ENCODE measurements around the gene HSD17B12.
A peak's percentile ranks its signal among the peaks of the same experiment; 100 is the strongest.

HSD17B12 gene

DNA sequence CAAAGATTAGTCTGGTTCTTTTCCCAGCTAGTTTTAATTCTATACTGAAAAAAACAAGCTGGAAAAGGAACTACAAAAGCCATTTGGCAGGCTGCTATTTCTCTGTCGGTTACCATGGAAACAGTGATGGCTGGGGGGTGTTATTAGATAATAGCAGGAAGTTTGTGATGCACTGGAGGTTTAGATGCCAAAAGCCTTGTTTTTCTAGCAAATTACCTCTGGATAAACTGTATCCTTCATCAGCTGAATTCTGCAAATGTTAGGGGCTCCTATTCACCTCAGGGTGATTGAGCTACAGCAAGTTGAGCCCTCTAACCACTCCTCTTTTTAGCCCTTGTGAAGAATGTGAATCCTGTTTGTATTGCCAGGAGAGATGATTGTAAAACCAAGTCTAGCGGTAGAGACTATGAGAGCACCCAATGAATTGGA is 225.3 kb downstream of the HSD17B12 start:
- DNase-seq (ENCODE audit: low read depth in 2 of 2) = peak; percentile 86 to 96
- no peak overlapping the region for H3K4me3 ChIP-seq (replicated peaks in 1 of 2; ENCODE audit: low read depth in 2 of 2, low read length in 2 of 2)
- TF ChIP-seq, protein P1, sequence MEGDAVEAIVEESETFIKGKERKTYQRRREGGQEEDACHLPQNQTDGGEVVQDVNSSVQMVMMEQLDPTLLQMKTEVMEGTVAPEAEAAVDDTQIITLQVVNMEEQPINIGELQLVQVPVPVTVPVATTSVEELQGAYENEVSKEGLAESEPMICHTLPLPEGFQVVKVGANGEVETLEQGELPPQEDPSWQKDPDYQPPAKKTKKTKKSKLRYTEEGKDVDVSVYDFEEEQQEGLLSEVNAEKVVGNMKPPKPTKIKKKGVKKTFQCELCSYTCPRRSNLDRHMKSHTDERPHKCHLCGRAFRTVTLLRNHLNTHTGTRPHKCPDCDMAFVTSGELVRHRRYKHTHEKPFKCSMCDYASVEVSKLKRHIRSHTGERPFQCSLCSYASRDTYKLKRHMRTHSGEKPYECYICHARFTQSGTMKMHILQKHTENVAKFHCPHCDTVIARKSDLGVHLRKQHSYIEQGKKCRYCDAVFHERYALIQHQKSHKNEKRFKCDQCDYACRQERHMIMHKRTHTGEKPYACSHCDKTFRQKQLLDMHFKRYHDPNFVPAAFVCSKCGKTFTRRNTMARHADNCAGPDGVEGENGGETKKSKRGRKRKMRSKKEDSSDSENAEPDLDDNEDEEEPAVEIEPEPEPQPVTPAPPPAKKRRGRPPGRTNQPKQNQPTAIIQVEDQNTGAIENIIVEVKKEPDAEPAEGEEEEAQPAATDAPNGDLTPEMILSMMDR (IDR thresholded peaks at IDR 0.05; ENCODE audit: low read depth, low read length) = no peak
